ENCODE results near the gene CACNA2D3. TPM values are rescaled to one million over a fixed set of nuclear protein-coding genes. Genes with fewer than 3 reads are reported as not detected.

The CACNA2D3 gene
- total RNA-seq, 1 donor, result 4.3 TPM

GRCh38 chr3:54347060-54347459, 224.7 kb downstream of the CACNA2D3 start:
- TF ChIP-seq CTCF (IDR thresholded peaks at IDR 0.05; ENCODE audit: insufficient read depth, low read depth, low read length), result no peak
- no peak for DNase-seq (ENCODE audit: low read depth)
- H3K4me3 ChIP-seq (ENCODE audit: low read depth, low read length), result no peak overlapping the region

GRCh38 chr3:54347933-54348332, 225.6 kb downstream of the CACNA2D3 start:
- H3K4me3 ChIP-seq (ENCODE audit: low read depth, low read length), result no peak overlapping the region
- DNase-seq (ENCODE audit: low read depth), result no peak
- no peak for TF ChIP-seq CTCF (IDR thresholded peaks at IDR 0.05; ENCODE audit: insufficient read depth, low read depth, low read length)

GRCh38 chr3:54349231-54349652, 226.9 kb downstream of the CACNA2D3 start:
- TF ChIP-seq CTCF (IDR thresholded peaks at IDR 0.05; ENCODE audit: insufficient read depth, low read depth, low read length), result no peak
- no peak for DNase-seq (ENCODE audit: low read depth)
- H3K4me3 ChIP-seq (ENCODE audit: low read depth, low read length), result no peak overlapping the region

- no peak for TF ChIP-seq CTCF (IDR thresholded peaks at IDR 0.05; ENCODE audit: insufficient read depth, low read depth, low read length)
- no peak for DNase-seq (ENCODE audit: low read depth)
- H3K4me3 ChIP-seq (ENCODE audit: low read depth, low read length), result no peak overlapping the region
Measured at GRCh38 chr3:54349691-54350090, 227.3 kb downstream of the CACNA2D3 start.

GRCh38 chr3:54353546-54353945, 231.2 kb downstream of the CACNA2D3 start:
- no peak for DNase-seq (ENCODE audit: low read depth)
- no peak overlapping the region for H3K4me3 ChIP-seq (ENCODE audit: low read depth, low read length)
- no peak for TF ChIP-seq CTCF (IDR thresholded peaks at IDR 0.05; ENCODE audit: insufficient read depth, low read depth, low read length)

GRCh38 chr3:54353946-54354345, 231.6 kb downstream of the CACNA2D3 start:
- TF ChIP-seq CTCF (IDR thresholded peaks at IDR 0.05; ENCODE audit: insufficient read depth, low read depth, low read length), result no peak
- H3K4me3 ChIP-seq (ENCODE audit: low read depth, low read length), result no peak overlapping the region
- no peak for DNase-seq (ENCODE audit: low read depth)

- no peak for DNase-seq (ENCODE audit: low read depth)
- no peak for TF ChIP-seq CTCF (IDR thresholded peaks at IDR 0.05; ENCODE audit: insufficient read depth, low read depth, low read length)
- no peak overlapping the region for H3K4me3 ChIP-seq (ENCODE audit: low read depth, low read length)
Measured at GRCh38 chr3:54355800-54356199, 233.4 kb downstream of the CACNA2D3 start.
